OCI-LY3 (cell line): ENCODE results near the gene ENPP3.

ENCODE experiments used
- H2AFZ ChIP-seq: fragments of 200-600, 300-600 bp; shearing (Covaris generic); 2 replicates; pipeline ENCODE4 v1.6.0; 2014; ENCODE audit warnings: antibody characterized with exemption, low read depth, low read length
- H3K27ac ChIP-seq: fragments of 200-600, 300-600 bp; sonication (generic); 2 replicates; pipeline ENCODE4 v1.5.1; 2014; ENCODE audit warnings: mild to moderate bottlenecking, low read length, moderate library complexity, mixed read lengths
- H3K27me3 ChIP-seq: fragments of 200-600, 300-600 bp; sonication (generic); 2 replicates; pipeline ENCODE4 v1.6.1; 2014; ENCODE audit warnings: low read depth, low read length, mixed read lengths
- H3K36me3 ChIP-seq: fragments of 200-600, 300-600 bp; sonication (generic); replicated peaks from 2 replicates; pipeline ENCODE3; 2014; ENCODE audit warnings: low read depth, low read length, mixed read lengths
- H3K4me1 ChIP-seq: fragments of 300-600, 200-600 bp; sonication (generic); 2 replicates; pipeline ENCODE4 v1.6.1; 2014; ENCODE audit warnings: low read length, mixed read lengths
- H3K4me2 ChIP-seq: fragments of 200-600, 300-600 bp; sonication (generic); 2 replicates; pipeline ENCODE4 v1.6.1; 2014; ENCODE audit warnings: low read length, mixed read lengths
- H3K4me3 ChIP-seq: fragments of 300-600, 200-600 bp; sonication (generic); 2 replicates; pipeline ENCODE4 v1.5.1; 2014; ENCODE audit warnings: antibody characterized with exemption, mild to moderate bottlenecking, low read length, moderate library complexity
- H3K79me2 ChIP-seq: fragments of 300-600, 200-600 bp; shearing (Covaris generic); 2 replicates; pipeline ENCODE4 v1.6.1; 2014; ENCODE audit warnings: mild to moderate bottlenecking, low read length, mixed read lengths
- H3K9ac ChIP-seq: fragments of 300-600, 200-600 bp; shearing (Covaris generic); 2 replicates; pipeline ENCODE4 v1.6.0; 2014; ENCODE audit warnings: mild to moderate bottlenecking, low read length, moderate library complexity
- H3K9me3 ChIP-seq: fragments of 200-600, 300-600 bp; shearing (Covaris generic); 2 replicates; pipeline ENCODE4 v1.6.1; 2014; ENCODE audit warnings: low read length, mixed read lengths; ENCODE audit not compliant: insufficient read depth
- H4K20me1 ChIP-seq: fragments of 200-600, 300-600 bp; sonication (generic); 2 replicates; pipeline ENCODE4 v1.6.1; 2016; ENCODE audit warnings: low read length, mixed read lengths; ENCODE audit not compliant: insufficient read depth
- EZH2phosphoT487 ChIP-seq: fragments of 200-600 bp; shearing (Covaris generic); IDR thresholded peaks from 2 replicates; pipeline ENCODE4 v1.6.1; 2018; ENCODE audit warnings: antibody characterized with exemption, mixed run types, low read depth
- TF ChIP-seq, protein P1 (sequence below): fragments of 200-600, 300-600 bp; sonication (generic); IDR thresholded peaks from 2 replicates; pipeline ENCODE4 v1.5.1; 2014; ENCODE audit warnings: antibody characterized with exemption, low read length, low read depth

Gene ENPP3

DNA sequence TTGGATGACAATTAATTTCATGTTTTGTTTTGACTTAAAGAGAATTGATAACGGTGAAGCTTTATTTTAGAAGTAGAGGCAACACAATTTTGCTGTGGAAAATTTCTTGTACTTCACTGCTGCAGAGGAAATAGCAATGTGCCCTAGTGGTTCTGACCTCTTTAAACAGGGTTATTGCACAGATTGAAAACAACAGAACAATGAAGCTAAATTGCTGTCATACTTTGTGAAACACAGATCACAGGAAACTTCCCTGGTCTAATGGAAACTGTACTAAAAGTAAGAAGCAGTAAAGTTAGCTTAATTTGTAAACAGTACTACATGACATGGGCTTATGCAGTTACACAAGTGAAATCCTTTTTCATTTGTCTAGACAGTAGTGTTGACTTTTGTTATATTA, 32.8 kb downstream of the ENPP3 start:
- H3K79me2 ChIP-seq = no peaks in the 10 kb centered on the region
- H4K20me1 ChIP-seq = no peaks in the 10 kb centered on the region
- H3K36me3 ChIP-seq = no peaks in the 10 kb centered on the region
- TF ChIP-seq EZH2phosphoT487 = no peak
- TF ChIP-seq, protein P1, sequence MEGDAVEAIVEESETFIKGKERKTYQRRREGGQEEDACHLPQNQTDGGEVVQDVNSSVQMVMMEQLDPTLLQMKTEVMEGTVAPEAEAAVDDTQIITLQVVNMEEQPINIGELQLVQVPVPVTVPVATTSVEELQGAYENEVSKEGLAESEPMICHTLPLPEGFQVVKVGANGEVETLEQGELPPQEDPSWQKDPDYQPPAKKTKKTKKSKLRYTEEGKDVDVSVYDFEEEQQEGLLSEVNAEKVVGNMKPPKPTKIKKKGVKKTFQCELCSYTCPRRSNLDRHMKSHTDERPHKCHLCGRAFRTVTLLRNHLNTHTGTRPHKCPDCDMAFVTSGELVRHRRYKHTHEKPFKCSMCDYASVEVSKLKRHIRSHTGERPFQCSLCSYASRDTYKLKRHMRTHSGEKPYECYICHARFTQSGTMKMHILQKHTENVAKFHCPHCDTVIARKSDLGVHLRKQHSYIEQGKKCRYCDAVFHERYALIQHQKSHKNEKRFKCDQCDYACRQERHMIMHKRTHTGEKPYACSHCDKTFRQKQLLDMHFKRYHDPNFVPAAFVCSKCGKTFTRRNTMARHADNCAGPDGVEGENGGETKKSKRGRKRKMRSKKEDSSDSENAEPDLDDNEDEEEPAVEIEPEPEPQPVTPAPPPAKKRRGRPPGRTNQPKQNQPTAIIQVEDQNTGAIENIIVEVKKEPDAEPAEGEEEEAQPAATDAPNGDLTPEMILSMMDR = no peak
- H3K4me3 ChIP-seq = no peak overlapping the region
- no peak overlapping the region for H3K4me2 ChIP-seq
- H3K27ac ChIP-seq = no peak overlapping the region
- no peak overlapping the region for H3K9ac ChIP-seq
- H2AFZ ChIP-seq = no peak overlapping the region
- H3K4me1 ChIP-seq = no peaks in the 10 kb centered on the region
- H3K27me3 ChIP-seq = peaks cover 2% of the 10 kb centered on the region; the same call in 1 of the 2 replicates
- H3K9me3 ChIP-seq = no peaks in the 10 kb centered on the region

DNA sequence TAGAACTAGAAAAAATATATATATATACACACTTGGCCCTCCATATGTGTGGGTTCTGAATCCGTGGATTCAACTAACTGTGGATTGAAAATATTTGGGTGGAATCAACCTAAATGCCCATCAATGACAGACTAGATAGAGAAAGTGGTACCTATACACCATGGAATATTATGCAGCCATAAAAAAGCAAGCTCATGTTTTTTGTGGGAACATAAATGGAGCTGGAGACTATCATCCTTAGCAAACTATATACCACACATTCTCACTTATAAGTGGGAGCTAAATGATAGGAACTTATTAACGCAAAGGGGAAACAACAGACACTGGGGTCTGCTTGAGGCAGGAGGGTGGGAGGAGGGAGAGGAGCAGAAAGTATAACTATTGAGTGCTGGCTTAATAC, 36.1 kb downstream of the ENPP3 start:
- no peak for TF ChIP-seq EZH2phosphoT487
- TF ChIP-seq, protein P1 = no peak
- Histone ChIP-seq H3K4me1 (no peaks in the 10 kb centered on the region), H3K9ac (no peak overlapping the region), H3K36me3 (no peaks in the 10 kb centered on the region), H3K9me3 (no peaks in the 10 kb centered on the region), H3K79me2 (no peaks in the 10 kb centered on the region), H3K4me2 (no peak overlapping the region), H3K27me3 (peaks cover 2% of the 10 kb centered on the region), H3K4me3 (no peak overlapping the region), H2AFZ (no peak overlapping the region), H3K27ac (no peak overlapping the region), H4K20me1 (no peaks in the 10 kb centered on the region)

DNA sequence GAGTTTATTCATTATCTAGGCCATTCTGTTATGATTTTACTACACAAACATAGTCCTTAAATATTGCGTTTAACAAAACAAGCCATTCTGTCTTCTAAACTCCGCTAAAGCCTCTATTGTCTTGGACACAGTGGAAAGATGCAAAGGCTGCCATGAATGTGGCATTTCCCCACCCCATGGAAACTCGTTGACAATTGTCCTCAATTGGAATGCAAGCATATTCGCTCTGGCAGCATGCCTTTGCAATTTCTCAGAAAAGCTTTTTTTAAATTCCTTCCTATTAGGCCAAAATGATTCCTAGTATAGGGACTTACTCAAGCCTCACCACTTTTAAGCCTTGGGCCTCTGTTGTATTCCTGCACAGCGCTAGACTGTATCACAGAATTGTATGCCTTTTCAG, 41.3 kb downstream of the ENPP3 start:
- Histone ChIP-seq H3K27ac (no peak overlapping the region), H3K36me3 (no peaks in the 10 kb centered on the region), H3K4me2 (no peak overlapping the region), H3K4me1 (peaks cover 5% of the 10 kb centered on the region), H3K79me2 (no peaks in the 10 kb centered on the region), H3K9me3 (no peaks in the 10 kb centered on the region), H3K27me3 (peaks cover 33% of the 10 kb centered on the region), H2AFZ (no peak overlapping the region), H3K9ac (no peak overlapping the region), H3K4me3 (no peak overlapping the region), H4K20me1 (no peaks in the 10 kb centered on the region)
- TF ChIP-seq EZH2phosphoT487 = no peak
- TF ChIP-seq, protein P1 = no peak

DNA sequence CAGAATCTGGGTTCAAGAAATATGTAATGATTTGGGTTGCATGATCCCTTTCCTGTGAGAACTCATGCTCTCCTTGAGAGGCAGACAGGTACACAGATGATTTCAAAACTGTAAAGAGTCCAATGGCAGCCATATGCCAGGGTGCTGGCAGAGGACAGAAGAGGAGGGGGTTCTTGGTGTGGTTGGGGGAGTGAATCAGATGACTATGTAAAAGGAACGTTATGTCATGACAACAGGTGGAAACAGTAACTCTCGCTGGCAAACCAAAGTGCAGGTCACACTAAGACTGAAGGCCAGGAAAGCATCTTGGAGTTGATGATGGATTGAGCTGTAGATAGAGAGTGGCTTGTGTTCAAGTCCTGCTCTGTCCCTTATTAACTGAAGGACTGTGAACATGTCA, 43.8 kb downstream of the ENPP3 start:
- Histone ChIP-seq H3K27me3 (peaks cover 31% of the 10 kb centered on the region), H3K4me3 (no peak overlapping the region), H3K36me3 (no peaks in the 10 kb centered on the region), H3K9me3 (0 out of 2 replicates have a peak, but pooled peaks cover 2% of the 10 kb centered on the region), H3K4me1 (peaks cover 22% of the 10 kb centered on the region), H2AFZ (no peak overlapping the region), H3K79me2 (no peaks in the 10 kb centered on the region), H3K4me2 (no peak overlapping the region), H3K27ac (no peak overlapping the region), H3K9ac (no peak overlapping the region), H4K20me1 (no peaks in the 10 kb centered on the region)
- TF ChIP-seq, protein P1 = no peak
- no peak for TF ChIP-seq EZH2phosphoT487
